ENCODE measurements around the gene ZMYND8. TPM values are rescaled to one million over a fixed set of nuclear protein-coding genes. Genes with fewer than 3 reads are reported as not detected.
"Not testable (repeated sequence)": the region's sequence is repeated elsewhere in the genome, so short reads cannot be mapped to it uniquely, and the experiment has no call there.

Gene ZMYND8
- total RNA-seq, 1 donor = 18.7 TPM

DNA sequence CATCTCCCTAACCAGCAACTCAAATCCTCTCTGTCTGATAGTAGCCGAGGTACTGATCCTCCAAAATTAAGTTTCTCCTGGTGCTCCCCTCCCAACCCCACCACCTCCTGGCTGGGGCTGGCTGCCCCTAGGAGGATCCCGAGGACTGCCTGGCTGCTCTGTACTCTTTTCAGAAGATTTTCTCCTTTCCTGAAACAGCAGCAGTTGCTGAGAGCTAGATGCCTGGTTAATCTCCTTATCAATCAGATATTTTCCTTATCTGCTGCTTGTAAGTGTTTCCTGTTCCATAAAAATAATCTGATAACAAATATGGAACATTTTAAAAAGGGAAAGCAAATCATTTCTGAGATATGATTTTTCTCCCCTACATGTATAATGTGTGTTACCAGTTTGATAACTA is 52.8 kb downstream of the ZMYND8 start:
- Histone ChIP-seq H3K4me3 (ENCODE audit: low read length) (no peak overlapping the region), H3K4me1 (ENCODE audit: insufficient read depth, low read length) (peaks cover 5% of the 10 kb centered on the region), H3K9me3 (ENCODE audit: low read depth, low read length) (no peaks in the 10 kb centered on the region), H3K27me3 (ENCODE audit: insufficient read depth, low read length) (no peaks in the 10 kb centered on the region)

- Histone ChIP-seq H3K9me3 (ENCODE audit: low read depth, low read length) (no peaks in the 10 kb centered on the region), H3K4me3 (ENCODE audit: low read length) (no peak overlapping the region), H3K27me3 (ENCODE audit: insufficient read depth, low read length) (no peaks in the 10 kb centered on the region), H3K4me1 (ENCODE audit: insufficient read depth, low read length) (no peaks in the 10 kb centered on the region)
Observed at GRCh38 chr20:47300071-47300470, 56.4 kb downstream of the ZMYND8 start.

GRCh38 chr20:47298624-47299023 is 57.9 kb downstream of the ZMYND8 start:
- Histone ChIP-seq H3K4me1 (ENCODE audit: insufficient read depth, low read length) (no peaks in the 10 kb centered on the region), H3K4me3 (ENCODE audit: low read length) (no peak overlapping the region), H3K9me3 (ENCODE audit: low read depth, low read length) (no peaks in the 10 kb centered on the region), H3K27me3 (ENCODE audit: insufficient read depth, low read length) (no peaks in the 10 kb centered on the region)

- H3K4me3 ChIP-seq (ENCODE audit: low read length) = no peak overlapping the region
- no peaks in the 10 kb centered on the region for H3K9me3 ChIP-seq (ENCODE audit: low read depth, low read length)
- H3K4me1 ChIP-seq (ENCODE audit: insufficient read depth, low read length) = no peaks in the 10 kb centered on the region
- H3K27me3 ChIP-seq (ENCODE audit: insufficient read depth, low read length) = no peaks in the 10 kb centered on the region
Observed at GRCh38 chr20:47297746-47298145, 58.8 kb downstream of the ZMYND8 start.

DNA sequence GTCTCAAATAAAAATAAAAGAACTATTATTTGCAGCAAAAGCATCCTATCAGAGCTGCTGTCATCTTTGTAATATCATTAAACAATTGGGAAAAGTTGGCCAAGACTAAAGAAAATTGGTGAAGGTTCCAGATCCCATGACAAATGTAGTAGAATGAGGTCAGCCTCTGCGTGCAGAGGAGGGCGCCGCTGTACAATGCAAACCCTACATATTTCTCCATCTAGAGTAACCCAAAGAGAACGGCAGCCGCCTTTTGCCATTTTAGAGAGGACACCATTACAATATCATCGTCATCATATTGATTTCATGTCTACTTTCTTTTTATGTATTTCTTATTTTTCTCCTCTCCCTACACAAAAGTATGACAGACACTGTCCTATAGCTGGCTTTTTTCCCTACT is 59.5 kb downstream of the ZMYND8 start:
- no peaks in the 10 kb centered on the region for H3K27me3 ChIP-seq (ENCODE audit: insufficient read depth, low read length)
- H3K4me1 ChIP-seq (ENCODE audit: insufficient read depth, low read length) = no peaks in the 10 kb centered on the region
- no peaks in the 10 kb centered on the region for H3K9me3 ChIP-seq (ENCODE audit: low read depth, low read length)
- no peak overlapping the region for H3K4me3 ChIP-seq (ENCODE audit: low read length)

DNA sequence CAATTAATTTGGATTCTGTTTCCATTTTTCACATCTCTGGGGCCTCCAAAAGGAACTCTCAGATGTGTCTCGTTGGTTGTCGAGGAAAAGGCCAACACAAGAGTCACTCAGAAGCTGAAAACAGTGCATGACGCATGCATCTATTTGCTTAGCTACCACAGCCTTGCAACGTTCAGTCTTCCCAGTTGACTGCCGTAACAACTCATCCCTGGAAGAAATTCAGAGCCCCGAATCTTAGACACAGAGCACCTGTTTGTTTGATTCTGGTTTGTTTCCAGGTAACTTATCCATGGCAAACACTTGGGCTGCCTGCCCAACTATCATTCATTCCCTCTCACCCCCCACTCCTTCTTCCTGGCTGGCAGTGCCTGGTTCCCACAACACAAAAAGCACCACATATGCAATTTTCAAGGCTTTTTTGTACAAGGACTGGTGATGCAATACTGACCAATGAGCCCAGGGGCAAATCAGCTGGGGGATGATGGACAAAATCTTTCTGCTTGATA is 60.5 kb downstream of the ZMYND8 start:
- H3K27me3 ChIP-seq (ENCODE audit: insufficient read depth, low read length) = no peaks in the 10 kb centered on the region
- H3K4me1 ChIP-seq (ENCODE audit: insufficient read depth, low read length) = no peaks in the 10 kb centered on the region
- H3K9me3 ChIP-seq (ENCODE audit: low read depth, low read length) = no peaks in the 10 kb centered on the region
- no peak overlapping the region for H3K4me3 ChIP-seq (ENCODE audit: low read length)

DNA sequence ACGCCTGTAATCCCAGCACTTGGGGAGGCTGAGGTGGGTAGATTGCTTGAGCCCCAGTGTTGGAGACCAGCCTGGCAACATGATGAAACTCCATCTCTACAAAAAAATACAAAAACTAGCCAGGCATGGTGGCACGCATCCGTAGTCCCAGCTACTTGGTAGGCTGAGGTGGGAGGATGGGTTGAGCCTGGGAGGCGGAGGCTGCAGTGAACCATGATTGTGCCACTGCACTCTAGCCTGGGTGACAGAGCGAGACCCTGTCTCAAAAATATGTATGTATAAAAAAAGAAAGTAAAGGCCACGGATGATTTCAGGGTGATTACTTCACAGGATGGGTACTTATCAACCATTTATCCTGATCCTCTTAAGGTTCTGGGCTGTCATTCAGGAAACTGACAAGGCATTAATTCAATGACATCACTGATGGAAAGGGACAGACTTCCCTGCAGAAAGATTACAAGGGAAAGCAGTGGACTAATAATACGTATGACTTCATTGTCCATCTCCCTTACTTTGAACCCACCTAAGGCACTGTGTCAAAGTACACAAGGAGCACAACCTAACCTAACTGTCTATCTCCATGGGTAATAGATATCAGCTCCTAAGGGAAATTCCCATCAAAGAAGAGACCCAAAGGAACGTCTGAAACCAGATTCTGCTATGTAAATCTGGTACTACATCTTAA is 61.2 kb downstream of the ZMYND8 start:
- H3K4me3 ChIP-seq (ENCODE audit: low read length) = no peak overlapping the region
- H3K9me3 ChIP-seq (ENCODE audit: low read depth, low read length) = no peaks in the 10 kb centered on the region
- no peaks in the 10 kb centered on the region for H3K27me3 ChIP-seq (ENCODE audit: insufficient read depth, low read length)
- H3K4me1 ChIP-seq (ENCODE audit: insufficient read depth, low read length) = no peaks in the 10 kb centered on the region

DNA sequence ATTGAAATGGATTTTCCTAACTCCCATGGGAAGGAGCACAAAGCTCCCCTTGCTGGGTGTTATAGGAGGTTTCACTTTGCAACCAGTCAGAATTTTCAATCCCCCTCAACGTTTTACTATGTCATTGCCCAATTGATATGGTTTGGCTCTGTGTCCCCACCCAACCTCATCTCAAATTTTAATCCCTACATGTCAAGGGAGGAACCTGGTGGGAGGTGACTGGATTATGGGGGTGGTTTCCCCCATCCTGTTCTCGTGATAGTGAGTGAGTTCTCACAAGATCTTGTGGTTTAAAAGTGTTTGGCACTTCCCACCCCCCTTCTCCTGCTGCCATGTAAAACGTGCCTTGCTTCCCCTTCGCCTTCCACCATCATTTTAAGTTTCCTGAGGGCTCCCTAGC is 62.9 kb downstream of the ZMYND8 start:
- H3K4me3 ChIP-seq (ENCODE audit: low read length) = no peak overlapping the region
- H3K27me3 ChIP-seq (ENCODE audit: insufficient read depth, low read length) = no peaks in the 10 kb centered on the region
- no peaks in the 10 kb centered on the region for H3K4me1 ChIP-seq (ENCODE audit: insufficient read depth, low read length)
- H3K9me3 ChIP-seq (ENCODE audit: low read depth, low read length) = no peaks in the 10 kb centered on the region

- no peaks in the 10 kb centered on the region for H3K9me3 ChIP-seq (ENCODE audit: low read depth, low read length)
- H3K4me3 ChIP-seq (ENCODE audit: low read length) = no peak overlapping the region
- no peaks in the 10 kb centered on the region for H3K4me1 ChIP-seq (ENCODE audit: insufficient read depth, low read length)
- no peaks in the 10 kb centered on the region for H3K27me3 ChIP-seq (ENCODE audit: insufficient read depth, low read length)
Observed at GRCh38 chr20:47292581-47292980, 63.9 kb downstream of the ZMYND8 start.

DNA sequence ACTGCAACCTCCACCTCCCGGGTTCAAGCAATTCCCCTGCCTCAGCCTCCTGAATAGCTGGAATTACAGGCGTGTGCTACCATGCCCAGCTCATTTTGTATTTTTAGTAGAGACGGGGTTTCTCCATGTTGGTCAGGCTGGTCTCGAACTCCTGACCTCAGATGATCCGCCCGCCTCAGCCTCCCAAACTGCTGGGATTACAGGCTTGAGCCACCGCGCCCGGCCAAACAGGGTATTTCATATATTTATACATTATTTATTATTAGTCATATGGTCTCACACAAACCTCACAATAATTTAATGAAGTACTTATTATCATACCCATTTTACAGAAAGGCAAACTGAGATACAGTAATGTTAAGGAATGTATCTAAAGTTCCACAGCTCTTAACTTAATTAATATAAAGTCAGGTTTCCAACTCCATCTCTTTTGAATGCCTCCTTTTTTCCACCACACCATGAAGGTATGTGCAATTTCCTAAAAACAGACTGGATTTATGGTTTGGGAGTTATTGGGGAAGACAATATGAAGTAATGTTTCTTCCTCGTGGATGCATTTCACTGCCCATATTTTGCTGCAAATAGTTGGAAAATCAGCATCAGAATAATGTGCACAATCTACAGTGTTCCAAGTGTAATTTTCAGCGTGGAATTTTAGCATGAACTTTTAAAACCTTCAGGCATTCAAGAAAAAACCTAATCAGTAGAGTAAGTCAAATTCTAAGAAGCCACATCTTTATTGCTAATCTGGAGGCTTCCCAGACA is 65.7 kb downstream of the ZMYND8 start:
- H3K9me3 ChIP-seq (ENCODE audit: low read depth, low read length) = no peaks in the 10 kb centered on the region
- no peaks in the 10 kb centered on the region for H3K4me1 ChIP-seq (ENCODE audit: insufficient read depth, low read length)
- no peaks in the 10 kb centered on the region for H3K27me3 ChIP-seq (ENCODE audit: insufficient read depth, low read length)
- H3K4me3 ChIP-seq (ENCODE audit: low read length) = no peak overlapping the region

DNA sequence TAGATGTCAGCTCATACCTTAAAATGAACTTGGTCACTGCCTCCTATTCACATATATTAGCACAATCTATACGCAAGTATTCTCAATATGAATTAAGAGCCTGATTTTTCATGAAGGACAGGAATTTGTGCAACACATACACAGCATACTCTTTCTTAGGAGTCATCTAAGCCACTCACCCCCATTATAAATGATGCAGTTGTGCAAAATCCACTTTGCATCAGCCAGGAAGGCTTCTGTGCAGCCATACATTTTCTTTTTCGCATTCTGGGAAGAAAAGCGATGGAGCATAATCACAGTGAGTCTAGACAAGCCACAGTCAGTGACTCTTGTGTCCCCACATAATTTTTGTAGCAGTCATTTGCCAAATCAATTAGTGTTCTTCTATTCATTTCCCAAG is 66.5 kb downstream of the ZMYND8 start:
- H3K27me3 ChIP-seq (ENCODE audit: insufficient read depth, low read length) = no peaks in the 10 kb centered on the region
- H3K4me3 ChIP-seq (ENCODE audit: low read length) = no peak overlapping the region
- H3K9me3 ChIP-seq (ENCODE audit: low read depth, low read length) = no peaks in the 10 kb centered on the region
- H3K4me1 ChIP-seq (ENCODE audit: insufficient read depth, low read length) = no peaks in the 10 kb centered on the region

- no peak overlapping the region for H3K4me3 ChIP-seq (ENCODE audit: low read length)
- no peaks in the 10 kb centered on the region for H3K27me3 ChIP-seq (ENCODE audit: insufficient read depth, low read length)
- no peaks in the 10 kb centered on the region for H3K4me1 ChIP-seq (ENCODE audit: insufficient read depth, low read length)
- H3K9me3 ChIP-seq (ENCODE audit: low read depth, low read length) = no peaks in the 10 kb centered on the region
Observed at GRCh38 chr20:47289096-47289495, 67.4 kb downstream of the ZMYND8 start.

DNA sequence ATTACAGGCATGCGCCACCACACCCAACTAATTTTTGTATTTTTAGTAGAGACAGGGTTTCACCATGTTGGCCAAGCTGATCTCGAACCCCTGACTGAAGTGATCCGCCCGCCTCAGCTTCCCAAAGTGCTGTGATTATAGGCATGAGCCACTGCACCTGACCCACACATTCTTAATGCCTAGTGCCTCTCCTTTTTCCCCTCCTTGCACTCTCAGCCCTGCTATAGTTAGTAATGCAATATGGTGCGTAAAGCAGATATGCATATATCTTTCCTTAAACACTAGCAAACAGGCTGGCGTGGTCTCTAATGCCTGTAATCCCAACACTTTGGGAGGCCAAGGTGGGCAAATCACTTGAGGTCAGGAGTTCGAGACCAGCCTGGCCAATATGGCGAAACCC is 68.0 kb downstream of the ZMYND8 start:
- H3K27me3 ChIP-seq (ENCODE audit: insufficient read depth, low read length); H3K4me1 ChIP-seq (ENCODE audit: insufficient read depth, low read length); H3K9me3 ChIP-seq (ENCODE audit: low read depth, low read length); H3K4me3 ChIP-seq (ENCODE audit: low read length): not testable (repeated sequence)

- Histone ChIP-seq H3K27me3 (ENCODE audit: insufficient read depth, low read length) (no peaks in the 10 kb centered on the region), H3K4me3 (ENCODE audit: low read length) (no peak overlapping the region), H3K4me1 (ENCODE audit: insufficient read depth, low read length) (no peaks in the 10 kb centered on the region), H3K9me3 (ENCODE audit: low read depth, low read length) (no peaks in the 10 kb centered on the region)
Observed at GRCh38 chr20:47287609-47288144, 68.8 kb downstream of the ZMYND8 start.

DNA sequence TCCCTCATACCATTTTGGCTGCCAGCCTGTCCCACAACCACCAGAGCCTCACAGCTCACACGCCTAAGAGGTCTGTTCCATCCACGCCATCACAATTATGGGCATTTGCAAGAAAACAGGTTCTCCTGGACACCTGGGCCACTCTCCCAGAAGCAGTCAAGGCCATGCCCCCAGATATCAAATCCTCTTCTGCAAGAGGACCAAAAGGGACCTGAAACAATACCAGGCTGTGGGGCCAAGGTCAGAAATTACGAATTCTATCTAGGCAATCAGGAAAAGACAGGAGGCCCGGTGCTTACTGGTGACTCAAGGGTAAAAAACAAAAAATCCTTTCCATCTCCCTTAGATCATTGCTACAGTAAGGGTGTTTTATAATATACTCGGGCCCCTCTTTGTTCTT is 69.8 kb downstream of the ZMYND8 start:
- no peaks in the 10 kb centered on the region for H3K4me1 ChIP-seq (ENCODE audit: insufficient read depth, low read length)
- no peaks in the 10 kb centered on the region for H3K9me3 ChIP-seq (ENCODE audit: low read depth, low read length)

More for the DNA sequence above, 69.8 kb downstream of the ZMYND8 start:
- Histone ChIP-seq H3K4me3 (ENCODE audit: low read length) (no peak overlapping the region), H3K27me3 (ENCODE audit: insufficient read depth, low read length) (no peaks in the 10 kb centered on the region)

Measured in mononuclear cell (primary cell).